Esophagus muscularis mucosa (tissue), 3 donors: ENCODE data around the gene ADCY7.

Experiments
- CTCF ChIP-seq, 3 experiments: fragments of 200-600 bp in 2 of 3; fragments of 450-650 bp in 1 of 3; sonication (generic) in 2 of 3; IDR thresholded peaks; one replicate each; pipeline ENCODE4 v1.5.1; 2017 to 2019; ENCODE audit warnings: antibody characterized with exemption in 3 of 3, mild to moderate bottlenecking in 2 of 3, moderate library complexity in 1 of 3
- POLR2AphosphoS5 ChIP-seq, 2 donors: sonication (generic); formaldehyde crosslinking; IDR thresholded peaks; one replicate each; pipeline ENCODE4 v1.6.1; 2017; ENCODE audit warnings: antibody characterized with exemption in 2 of 2

GRCh38 chr16:50329446-50330189, 63.3 kb downstream of the ADCY7 start:
- TF ChIP-seq CTCF (IDR thresholded peaks at IDR 0.05) (no peak), POLR2AphosphoS5 (IDR thresholded peaks at IDR 0.05) (no peak)
